PC-3 (cell line): ENCODE results near the gene KIF7. TPM values are rescaled to one million over a fixed set of nuclear protein-coding genes. Genes with fewer than 3 reads are reported as not detected.

Experiments used
- ATAC-seq: fragments of 200-7000 bp; cut with Tn5 transposase; 2 replicates; pipeline ENCODE4 v1.9.1; 2020; ENCODE audit warnings: mild to moderate bottlenecking, moderate library complexity
- BruUV-seq: library from RNA; stranded (reverse); fragments of 400-500 nt; replicated peaks from 2 replicates; lab custom pipeline; 2021; lab: Mats Ljungman, UMichigan
- CTCF ChIA-PET: fragments of 300-600 bp; sonication (Branson Sonifier 250); formaldehyde crosslinking; loops from one replicate; lab custom pipeline; 2022; ENCODE audit warnings: antibody characterized with exemption; lab: Charles Lee
- POLR2A ChIA-PET: fragments of 300-600 bp; sonication (Branson Sonifier 250); formaldehyde crosslinking; loops from one replicate; lab custom pipeline; 2022; ENCODE audit warnings: antibody characterized with exemption; ENCODE audit not compliant: unreplicated experiment; lab: Charles Lee
- DNase-seq: peaks from one replicate; pipeline ENCODE4 v3.0.0-alpha.2; 2015
- H2AFZ ChIP-seq: fragments of 300-600 bp; sonication (generic); 2 replicates; pipeline ENCODE4 v1.6.0; 2016; ENCODE audit warnings: antibody characterized with exemption, low read length
- H3F3A ChIP-seq: fragments of 300-600 bp; sonication (generic); one replicate; pipeline ENCODE4 v1.6.0; 2017; ENCODE audit warnings: antibody characterized with exemption, low read length, control low read depth, mild to moderate bottlenecking; ENCODE audit not compliant: unreplicated experiment
- H3K27ac ChIP-seq: fragments of 300-600 bp; sonication (generic); 2 replicates; pipeline ENCODE4 v1.5.1; 2016; ENCODE audit warnings: mild to moderate bottlenecking, low read length
- H3K27me3 ChIP-seq: fragments of 300-600 bp; sonication (generic); 2 replicates; pipeline ENCODE4 v1.6.1; 2016; ENCODE audit warnings: low read length, mixed read lengths
- H3K36me3 ChIP-seq: fragments of 300-600 bp; sonication (generic); 2 replicates; pipeline ENCODE4 v1.6.1; 2016; ENCODE audit warnings: low read depth, mixed run types, low read length, mixed read lengths
- H3K4me1 ChIP-seq: fragments of 300-600 bp; sonication (generic); 2 replicates; pipeline ENCODE4 v1.5.1; 2016; ENCODE audit warnings: low read length; ENCODE audit not compliant: insufficient read depth
- H3K4me2 ChIP-seq: fragments of 300-600 bp; sonication (generic); 2 replicates; pipeline ENCODE4 v1.6.0; 2016; ENCODE audit warnings: low read length
- H3K4me3 ChIP-seq: fragments of 300-600 bp; sonication (generic); 2 replicates; pipeline ENCODE4 v1.5.1; 2016; ENCODE audit warnings: mild to moderate bottlenecking, low read length, mixed read lengths
- H3K79me2 ChIP-seq: fragments of 300-600 bp; sonication (generic); 2 replicates; pipeline ENCODE4 v1.6.1; 2017; ENCODE audit warnings: low read length, mixed read lengths
- H3K9ac ChIP-seq: fragments of 300-600 bp; sonication (generic); 2 replicates; pipeline ENCODE4 v1.6.0; 2016; ENCODE audit warnings: mild to moderate bottlenecking, low read length
- H3K9me2 ChIP-seq: fragments of 300-600 bp; sonication (generic); replicated peaks from 2 replicates; pipeline ENCODE4 v1.6.1; 2016; ENCODE audit warnings: mixed run types, low read length, mixed read lengths
- H3K9me3 ChIP-seq: fragments of 300-600 bp; sonication (generic); 2 replicates; pipeline ENCODE4 v1.6.1; 2016; ENCODE audit warnings: low read length, mixed read lengths
- H4K20me1 ChIP-seq: fragments of 300-600 bp; sonication (generic); 2 replicates; pipeline ENCODE4 v1.6.1; 2016; ENCODE audit warnings: low read length, mixed read lengths
- CTCF ChIP-seq: fragments of 300-600 bp; sonication (generic); conservative IDR thresholded peaks from 2 replicates; pipeline ENCODE4 v1.5.1; 2017; ENCODE audit warnings: antibody characterized with exemption, low read depth, mild to moderate bottlenecking, low read length
- EZH2 ChIP-seq: fragments of 300-600 bp; sonication (generic); IDR thresholded peaks from one replicate; pipeline ENCODE4 v1.6.1; 2017; ENCODE audit warnings: antibody characterized with exemption, mild to moderate bottlenecking, low read length; ENCODE audit not compliant: unreplicated experiment
- EZH2phosphoT487 ChIP-seq: fragments of 300-600 bp; sonication (generic); IDR thresholded peaks from 2 replicates; pipeline ENCODE4 v1.6.1; 2018; ENCODE audit warnings: mild to moderate bottlenecking, antibody characterized with exemption, low read length, borderline replicate concordance
- intact Hi-C: fragments of 100-400 bp; cut with micrococcal nuclease; formaldehyde crosslinking; loops from 2 replicates; pipeline ENCODE4 v1.9.0; 2023
- total RNA-seq: library from RNA; depleted of rRNA; stranded (reverse); fragments of >200 nt; gene quantifications from 2 replicates; pipeline ENCODE4 v1.2.3, GENCODE V29; 2014

The KIF7 gene
- total RNA-seq, 1 experiment from 2014 or later = 18.8 TPM

GRCh38 chr15:89627256-89627970, 27.9 kb downstream of the KIF7 start:
- ChIA-PET POLR2A (no interaction called here), CTCF (no interaction called here)
- Histone ChIP-seq H2AFZ (no peak overlapping the region), H3K27me3 (no peaks in the 10 kb centered on the region), H3K9ac (no peak overlapping the region), H3K79me2 (no peaks in the 10 kb centered on the region), H3K4me1 (no peaks in the 10 kb centered on the region), H3F3A (no peaks in the 10 kb centered on the region), H3K4me2 (no peak overlapping the region), H3K27ac (no peak overlapping the region), H3K9me2 (no peaks in the 10 kb centered on the region), H4K20me1 (no peaks in the 10 kb centered on the region), H3K4me3 (no peak overlapping the region), H3K36me3 (peaks cover 82% of the 10 kb centered on the region), H3K9me3 (no peaks in the 10 kb centered on the region)
- DNase-seq (no peak), ATAC-seq (no peak)
- BruUV-seq = no TSS peak
- no peak for TF ChIP-seq EZH2
- no peak for TF ChIP-seq EZH2phosphoT487
- no peak for TF ChIP-seq CTCF
- intact Hi-C loops = no loop called here

- H3K9me3 ChIP-seq = no peaks in the 10 kb centered on the region
- no peaks in the 10 kb centered on the region for H4K20me1 ChIP-seq
- no peak overlapping the region for H2AFZ ChIP-seq
- no peak overlapping the region for H3K9ac ChIP-seq
- no peaks in the 10 kb centered on the region for H3K27me3 ChIP-seq
- peaks cover 89% of the 10 kb centered on the region for H3K36me3 ChIP-seq
- H3K27ac ChIP-seq = no peak overlapping the region
- no peaks in the 10 kb centered on the region for H3K4me1 ChIP-seq
- H3K4me2 ChIP-seq = no peak overlapping the region
- H3K4me3 ChIP-seq = no peak overlapping the region
- no peak for ATAC-seq
- H3K79me2 ChIP-seq = no peaks in the 10 kb centered on the region
- no TSS peak for BruUV-seq
- CTCF ChIA-PET = no interaction called here
- no peak for DNase-seq
- TF ChIP-seq EZH2 = no peak
- no peak for TF ChIP-seq CTCF
- TF ChIP-seq EZH2phosphoT487 = no peak
- no peaks in the 10 kb centered on the region for H3F3A ChIP-seq
- POLR2A ChIA-PET = no interaction called here
- H3K9me2 ChIP-seq = no peaks in the 10 kb centered on the region
- intact Hi-C loops = no loop called here
Measured at GRCh38 chr15:89625716-89626115, 29.6 kb downstream of the KIF7 start.

GRCh38 chr15:89623165-89623564, 32.1 kb downstream of the KIF7 start:
- no peaks in the 10 kb centered on the region for H3K4me1 ChIP-seq
- H2AFZ ChIP-seq = no peak overlapping the region
- no peak overlapping the region for H3K4me3 ChIP-seq
- ATAC-seq (no peak), DNase-seq (no peak)
- no peaks in the 10 kb centered on the region for H4K20me1 ChIP-seq
- no peak overlapping the region for H3K4me2 ChIP-seq
- TF ChIP-seq EZH2phosphoT487 = no peak
- no peak for TF ChIP-seq CTCF
- no peak for TF ChIP-seq EZH2
- H3K27me3 ChIP-seq = no peaks in the 10 kb centered on the region
- no peaks in the 10 kb centered on the region for H3K79me2 ChIP-seq
- intact Hi-C loops = no loop called here
- no TSS peak for BruUV-seq
- no peaks in the 10 kb centered on the region for H3F3A ChIP-seq
- ChIA-PET CTCF (interaction anchor here (0.6 kb wide), 1 partner anchor 9 kb away, joined by 3 read pairs; no protein-coding TSS in a partner anchor), POLR2A (no interaction called here)
- H3K9me3 ChIP-seq = no peaks in the 10 kb centered on the region
- H3K9ac ChIP-seq = no peak overlapping the region
- peaks cover 88% of the 10 kb centered on the region for H3K36me3 ChIP-seq
- no peak overlapping the region for H3K27ac ChIP-seq
- no peaks in the 10 kb centered on the region for H3K9me2 ChIP-seq
